CD4-positive, alpha-beta T cell treated with Interferon gamma for 1 hour (primary cell): ENCODE data around the gene ICA1.
"Not testable (repeated sequence)": the region's sequence is repeated elsewhere in the genome, so short reads cannot be mapped to it uniquely, and the experiment has no call there.

Experiments used
- DNase-seq: peaks from one replicate; pipeline ENCODE4 v3.0.0-alpha.2; 2020

Gene ICA1

DNA sequence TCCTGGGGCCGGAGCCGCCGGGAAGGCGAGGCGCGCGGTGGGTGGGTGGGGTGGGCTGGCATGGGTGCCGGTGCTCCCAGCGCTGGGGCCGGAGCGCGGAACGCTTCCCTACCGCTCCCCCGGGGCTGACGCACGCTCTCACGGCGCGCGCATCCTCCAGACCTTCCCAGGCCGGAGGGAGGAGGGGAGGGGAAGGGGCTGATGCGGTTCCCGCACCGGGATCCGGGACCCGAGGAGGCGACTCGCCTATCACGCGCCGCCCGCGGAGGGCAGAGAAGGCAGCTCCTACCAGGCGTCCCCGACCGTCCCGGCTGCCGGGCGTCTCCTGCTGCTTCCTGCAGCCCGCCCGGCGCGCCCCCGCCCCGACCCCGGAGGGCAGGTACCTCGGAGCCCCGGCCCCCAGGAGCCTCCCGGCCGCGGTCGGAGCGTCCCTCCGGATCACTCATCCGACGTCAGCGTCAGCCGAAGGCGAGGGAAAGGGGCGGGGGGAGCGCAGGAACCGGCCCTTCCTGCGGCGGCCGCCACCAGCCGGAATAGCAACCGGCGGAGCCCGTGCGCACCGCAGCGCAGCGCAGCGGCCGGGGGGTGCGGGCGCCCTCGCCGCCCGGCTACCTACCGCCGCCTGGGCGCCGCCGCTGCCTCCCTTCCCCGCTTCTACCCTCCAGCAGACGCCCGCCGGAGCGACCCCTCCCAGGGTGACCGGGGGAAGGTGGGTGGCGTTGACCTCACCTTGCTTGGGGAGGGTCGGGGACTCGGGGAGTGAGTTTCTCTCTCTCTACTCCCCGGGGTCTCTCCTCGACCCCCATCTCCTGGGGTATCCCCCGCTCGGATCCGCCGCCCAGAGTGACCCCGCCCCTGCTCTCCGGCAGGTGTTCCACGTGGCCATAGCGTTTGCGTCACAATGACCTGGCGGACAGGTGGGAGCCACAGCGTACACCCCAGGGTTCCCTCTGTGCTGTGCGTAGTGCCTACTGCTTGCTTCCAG, at the start of gene ICA1:
Gene ICA1, minus strand, starts transcription at position 457 of the 985 bp plus-strand sequence. CDS start 26,241 bp downstream, outside the sequence.
- no peak for DNase-seq

DNA sequence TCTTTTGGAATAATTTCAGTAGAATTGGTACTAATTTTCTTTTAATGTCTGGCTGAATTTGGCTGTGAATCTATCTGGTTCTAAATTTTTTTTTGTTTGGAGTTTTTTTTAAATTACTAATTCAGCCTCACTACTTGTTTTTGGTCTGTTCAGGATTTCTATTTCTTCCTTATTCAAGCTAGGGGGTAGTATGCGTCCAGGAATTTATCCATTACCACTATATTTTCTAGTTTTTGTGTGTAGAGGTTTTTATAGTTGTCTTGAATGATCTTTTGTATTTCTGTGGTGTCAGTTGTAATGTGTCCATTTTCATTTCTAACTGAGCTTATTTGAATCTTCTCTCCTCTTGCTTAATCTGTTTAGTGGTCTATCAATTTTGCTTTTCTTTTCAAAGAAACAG, 48.9 kb upstream of the ICA1 start:
- no peak for DNase-seq

DNA sequence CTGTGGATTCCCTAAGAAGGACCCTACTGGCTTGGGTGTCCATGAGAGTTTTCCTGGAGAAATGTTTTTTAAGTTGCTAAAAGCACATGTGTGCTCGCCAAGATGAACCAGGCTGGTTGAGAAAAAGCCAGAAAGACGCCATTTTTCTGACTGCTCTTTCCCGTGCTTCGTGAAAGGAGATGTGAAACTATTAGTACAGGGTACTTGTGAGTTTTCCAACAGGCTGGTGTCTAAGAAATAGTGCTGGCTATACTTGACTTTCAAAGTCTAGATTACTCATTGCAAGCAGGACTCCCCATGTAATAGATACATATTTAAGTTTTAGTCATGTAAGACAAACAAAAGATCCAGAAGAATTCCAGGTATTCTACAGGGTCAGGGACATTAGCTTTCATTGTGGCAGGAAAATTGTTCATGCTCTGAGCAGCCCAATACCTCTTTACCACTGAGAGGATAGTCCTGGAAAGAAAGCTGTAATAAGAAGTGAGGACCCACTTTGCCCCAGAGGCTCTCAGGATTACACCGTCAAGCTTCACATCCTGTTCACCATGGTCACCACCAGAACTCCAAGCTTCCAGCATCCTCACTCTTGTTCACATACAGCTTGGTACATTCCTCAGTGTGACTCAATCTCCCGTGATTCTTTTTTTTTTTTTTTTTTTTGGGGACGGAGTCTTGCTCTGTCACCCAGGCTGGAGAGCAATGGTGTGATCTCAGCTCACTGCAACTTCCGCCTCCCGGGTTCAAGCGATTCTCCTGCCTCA, 43.8 kb upstream of the ICA1 start:
- no peak for DNase-seq

DNA sequence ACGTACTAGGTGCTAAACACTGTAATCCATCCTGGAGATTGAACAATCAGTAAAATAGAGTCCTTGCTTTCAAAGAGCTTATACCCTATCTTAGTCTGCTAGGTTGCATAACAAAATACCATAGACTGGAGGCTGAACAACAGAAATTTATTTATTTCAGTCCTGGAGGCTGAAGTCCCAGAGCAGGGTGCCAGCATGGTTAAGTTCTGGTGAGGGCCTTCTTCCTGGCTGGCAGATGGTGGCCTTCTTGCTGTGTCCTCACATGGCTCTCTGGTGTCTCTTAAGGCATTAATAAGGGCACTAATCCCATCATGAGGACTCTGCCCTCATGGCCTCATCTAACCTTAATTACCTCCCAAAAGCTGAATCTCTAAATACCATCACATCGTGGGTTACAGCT, 43.1 kb upstream of the ICA1 start:
- DNase-seq, result no peak

DNA sequence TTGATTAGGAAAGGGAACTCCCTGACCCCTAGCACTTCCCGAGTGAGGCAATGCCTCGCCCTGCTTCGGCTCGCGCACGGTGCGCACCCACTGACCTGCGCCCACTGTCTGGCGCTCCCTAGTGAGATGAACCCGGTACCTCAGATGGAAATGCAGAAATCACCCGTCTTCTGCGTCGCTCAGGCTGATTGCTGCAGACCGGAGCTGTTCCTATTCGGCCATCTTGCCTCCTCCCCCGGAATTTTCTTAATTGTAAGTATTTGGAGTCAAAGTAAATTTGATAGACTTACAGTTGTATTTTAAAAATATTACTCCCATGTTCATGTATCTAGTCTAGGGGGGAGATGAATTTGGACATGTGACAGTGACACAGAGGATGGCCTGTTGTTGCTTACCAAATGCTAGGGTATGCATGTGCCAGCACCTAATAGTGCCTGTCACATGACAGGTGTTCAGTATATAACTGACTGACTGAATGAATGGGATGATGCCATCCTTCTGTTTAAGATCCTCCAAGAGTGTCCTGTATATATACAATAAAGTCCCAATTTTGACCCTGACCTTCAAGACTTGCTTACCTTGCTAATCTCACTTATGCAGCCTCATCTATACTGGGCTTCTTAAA, 42.0 kb upstream of the ICA1 start:
- no peak for DNase-seq

DNA sequence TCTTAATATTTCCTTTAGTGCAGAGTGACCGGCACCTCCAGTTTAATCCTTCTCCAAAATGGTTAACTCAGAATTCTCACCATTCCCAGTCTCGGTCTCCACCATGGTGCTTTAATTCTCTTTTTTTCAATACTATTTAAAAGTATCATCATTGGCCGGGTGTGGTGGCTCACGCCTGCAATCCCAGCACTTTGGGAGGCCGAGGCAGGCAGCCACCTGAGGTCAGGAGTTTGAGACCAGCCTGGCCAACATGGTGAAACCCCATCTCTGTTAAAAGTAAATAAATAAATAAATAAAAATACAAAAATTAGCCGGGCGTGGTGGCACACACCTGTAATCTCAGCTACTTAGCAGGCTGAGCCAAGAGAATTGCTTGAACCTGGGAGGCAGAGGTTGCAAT, 35.1 kb upstream of the ICA1 start:
- not testable (repeated sequence) for DNase-seq

DNA sequence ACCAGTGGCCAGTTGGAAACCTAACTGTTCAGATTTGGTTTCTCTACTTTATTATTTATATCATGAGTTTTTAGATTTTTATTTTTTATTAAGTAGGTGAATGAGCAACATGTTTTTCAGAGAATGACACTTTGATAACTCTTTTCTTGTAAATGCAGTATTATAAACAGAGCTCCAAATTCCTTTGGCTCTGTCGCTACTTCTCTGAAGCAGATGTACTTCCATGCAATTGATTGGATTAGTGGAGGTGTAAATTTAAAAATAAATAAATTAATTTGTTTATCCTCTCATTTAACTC, 34.3 kb upstream of the ICA1 start:
- DNase-seq, result no peak

DNA sequence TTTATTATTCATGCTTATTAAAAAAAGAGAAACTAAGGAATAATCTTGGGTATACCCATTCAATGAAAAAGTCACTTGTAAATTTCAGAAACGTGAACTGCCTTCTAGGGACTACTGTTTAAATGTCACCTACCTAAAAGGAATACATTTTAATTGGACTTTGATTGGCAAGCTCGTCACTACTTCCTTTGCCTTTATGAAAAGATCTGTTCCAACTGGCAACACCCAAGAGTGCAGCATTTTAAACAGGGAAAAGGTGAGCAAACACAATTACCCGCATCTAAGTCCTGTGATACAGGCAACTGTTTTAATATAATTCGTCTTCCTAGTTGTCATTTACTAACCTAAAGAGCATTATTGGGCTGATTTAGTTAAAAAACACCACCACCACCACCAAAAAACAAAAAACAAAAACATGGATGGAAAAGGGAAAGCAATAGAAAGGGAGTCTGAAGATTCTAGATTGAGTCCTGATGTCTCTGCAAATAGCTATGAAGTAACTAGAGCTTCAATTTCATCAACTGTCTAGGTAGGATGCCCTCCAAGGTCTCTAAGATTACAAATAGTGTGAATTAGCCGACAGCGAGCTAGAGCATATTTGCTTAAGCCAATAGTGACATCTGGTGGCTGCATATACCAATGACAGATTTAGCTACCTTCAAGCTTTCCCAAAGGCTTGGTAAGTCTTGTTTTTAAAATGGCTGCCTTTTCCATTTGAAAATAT, 33.8 kb upstream of the ICA1 start:
- DNase-seq, result peak; percentile 11

DNA sequence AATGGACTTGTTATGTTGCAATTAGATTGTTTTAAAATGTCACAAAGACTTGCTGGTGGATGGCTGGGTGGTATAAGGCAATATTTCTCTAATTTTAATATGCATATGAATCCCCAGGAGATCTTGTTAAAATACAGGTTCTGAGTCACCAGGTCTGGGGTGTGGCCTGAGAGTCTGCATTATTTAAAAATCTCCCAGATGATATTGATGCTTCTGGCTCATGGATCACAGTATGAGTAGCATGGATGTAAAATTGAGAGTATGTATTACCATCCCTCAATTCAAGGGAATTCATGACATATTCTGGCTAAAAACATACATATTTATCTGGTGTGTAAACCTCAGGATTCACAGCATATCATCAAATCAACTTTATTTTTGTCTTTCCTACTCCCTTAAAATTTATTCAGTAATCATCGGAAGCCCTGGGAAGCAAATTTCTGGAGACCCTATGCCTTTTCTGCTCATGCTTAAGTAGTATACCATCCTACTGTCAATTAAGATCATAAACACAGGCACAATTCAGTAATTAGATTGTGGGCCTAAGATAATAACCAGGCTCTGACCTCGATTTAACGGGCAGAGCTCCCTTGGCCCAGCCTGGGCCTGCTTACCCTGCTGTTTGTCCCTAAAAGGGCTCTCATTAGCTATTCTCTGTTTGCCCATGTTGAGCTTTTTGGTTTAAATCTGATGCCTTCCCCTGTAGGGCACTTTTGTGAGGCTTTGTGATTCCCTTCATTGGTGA, 29.6 kb upstream of the ICA1 start:
- DNase-seq, result no peak

DNA sequence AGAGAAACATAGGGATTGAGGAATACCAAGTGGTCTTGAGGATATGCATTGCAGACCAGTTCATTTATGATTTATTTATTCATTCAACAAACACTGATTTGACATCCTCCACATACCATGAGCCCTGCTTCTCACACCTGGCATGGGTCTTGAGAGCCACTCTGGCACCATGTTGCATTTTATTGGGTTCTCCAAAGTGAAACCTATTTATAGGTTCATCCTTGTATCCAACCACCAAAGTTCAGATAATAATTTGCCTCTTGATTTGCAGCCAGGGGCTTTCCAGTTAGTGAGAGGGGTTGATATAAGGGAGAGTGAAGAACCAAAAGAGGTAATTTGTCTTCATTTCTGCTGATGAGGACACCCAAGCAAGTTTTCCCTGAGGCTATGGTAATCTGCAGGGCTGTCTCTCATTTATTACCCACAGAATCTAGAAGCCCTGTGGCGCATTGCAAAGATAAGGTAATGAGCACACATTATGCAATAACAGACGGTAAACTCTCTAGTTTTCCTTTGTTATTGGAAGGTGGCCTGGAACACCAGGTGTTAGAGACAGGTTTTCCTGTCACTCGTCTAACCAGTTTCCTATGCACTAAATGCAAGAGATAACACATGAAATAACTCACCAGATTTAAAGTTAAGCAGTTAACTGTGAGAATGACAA, 28.8 kb upstream of the ICA1 start:
- no peak for DNase-seq

DNA sequence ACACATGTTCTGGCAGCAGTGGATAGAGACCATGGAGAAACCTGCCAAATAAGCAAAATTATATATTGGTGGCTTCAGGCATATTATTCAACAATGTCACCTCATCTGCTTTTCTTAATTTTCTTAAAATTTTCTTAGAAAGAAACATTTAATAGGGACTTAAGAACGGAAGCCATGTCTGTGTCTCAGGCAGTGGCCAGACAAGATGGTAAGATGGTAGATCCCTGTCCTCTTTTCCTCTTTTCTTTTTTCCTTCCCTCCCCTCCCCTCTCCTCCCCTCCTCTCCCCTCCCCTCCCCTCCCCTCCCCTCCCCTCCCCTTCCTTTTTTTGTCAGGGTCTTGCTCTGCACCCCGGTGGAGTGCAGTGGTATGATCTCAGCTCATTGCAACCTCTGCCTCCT, 24.2 kb upstream of the ICA1 start:
- no peak for DNase-seq

DNA sequence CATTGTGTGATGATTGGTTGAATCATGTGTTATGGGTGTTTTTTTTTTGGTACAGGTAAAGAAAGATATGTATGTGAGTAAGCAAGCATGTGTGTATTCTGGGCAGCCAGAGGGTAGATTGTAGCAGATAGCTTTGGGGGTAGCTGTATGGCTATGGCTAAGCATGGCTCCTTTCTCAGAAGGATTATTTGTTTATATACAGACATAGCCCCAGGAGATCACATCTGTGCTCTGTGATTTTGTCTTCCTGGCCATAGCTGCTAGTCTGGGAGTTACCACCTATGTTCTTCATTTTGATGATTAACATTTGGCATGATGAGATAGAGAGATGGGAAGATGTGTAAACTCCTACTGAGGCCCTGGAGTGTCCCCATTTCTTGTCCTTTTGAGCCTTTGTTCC, 23.2 kb upstream of the ICA1 start:
- no peak for DNase-seq

DNA sequence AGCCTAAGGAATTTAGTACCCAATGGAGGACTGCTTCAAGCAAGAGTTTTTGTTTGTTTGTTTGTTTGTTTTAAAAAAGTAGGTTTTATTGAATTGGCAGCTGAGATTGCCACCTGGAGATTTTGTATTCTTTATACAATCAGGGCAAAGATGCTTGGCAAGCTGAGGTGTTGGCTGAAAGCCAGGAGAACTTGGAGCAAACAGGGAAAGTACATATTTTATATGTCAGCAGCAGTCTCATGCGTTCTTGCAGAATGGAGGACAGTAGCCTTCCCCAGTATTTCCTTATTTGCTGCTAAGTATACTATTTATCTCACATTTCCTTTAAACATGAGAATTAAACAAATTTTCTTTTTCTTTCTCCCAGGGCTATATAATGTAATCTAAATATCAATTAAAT, 22.6 kb upstream of the ICA1 start:
- no peak for DNase-seq

DNA sequence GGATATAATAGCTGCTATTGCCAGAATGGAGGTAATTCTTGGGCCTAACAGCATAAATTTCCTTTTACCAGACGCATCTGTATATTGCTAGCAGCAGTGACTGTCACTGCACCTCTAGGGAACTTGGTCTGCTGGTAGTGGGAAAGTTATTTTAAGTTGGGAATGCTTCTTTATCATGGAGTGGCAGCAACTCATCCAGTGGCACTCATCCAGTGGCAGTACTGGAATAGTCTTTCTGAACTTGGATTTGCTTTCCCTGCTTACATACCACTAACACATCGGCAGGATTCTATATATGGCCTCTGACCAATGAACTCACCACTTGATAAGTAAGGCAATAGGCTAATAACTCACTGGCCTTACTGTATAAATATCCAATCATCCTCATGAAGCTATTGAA, 22.0 kb upstream of the ICA1 start:
- DNase-seq, result no peak

DNA sequence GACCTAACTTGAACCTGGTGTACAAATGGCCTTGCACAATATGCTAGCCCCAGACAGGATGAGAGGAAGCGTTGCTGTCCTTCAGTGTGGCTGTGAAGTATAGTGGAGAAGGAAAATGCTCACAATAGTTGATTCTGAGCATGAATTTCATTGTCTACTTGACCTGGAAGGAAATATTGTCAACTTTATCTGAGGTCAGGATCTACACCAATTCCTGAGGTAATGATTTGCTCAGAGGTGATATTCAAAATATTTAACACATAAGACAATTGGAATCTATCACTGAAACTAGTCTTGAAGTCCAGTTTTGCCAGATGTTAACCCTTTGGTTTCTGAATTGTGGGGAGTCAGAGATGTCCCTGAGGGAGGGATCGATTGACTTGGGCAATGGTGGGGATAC, 20.9 kb upstream of the ICA1 start:
- DNase-seq, result no peak

DNA sequence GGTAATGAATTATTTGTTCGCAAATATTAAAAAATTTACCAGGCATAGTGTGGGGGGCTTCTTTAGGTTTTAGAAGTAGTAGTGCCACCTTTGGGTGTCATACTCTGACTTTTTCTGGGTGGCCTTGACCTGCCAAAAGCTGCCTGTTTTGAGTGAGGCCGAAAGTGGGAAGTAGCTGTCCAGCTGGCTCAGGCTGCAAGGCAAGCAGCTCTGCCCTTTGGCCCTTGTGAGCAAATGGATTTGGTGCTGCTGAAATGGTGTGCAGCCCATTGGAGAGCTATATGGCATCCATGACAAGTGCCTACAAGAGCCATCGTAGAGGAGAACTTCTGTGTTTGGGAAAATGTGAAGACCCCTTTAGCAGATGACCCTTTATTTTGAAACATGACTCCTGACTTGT, 20.2 kb upstream of the ICA1 start:
- DNase-seq, result no peak

DNA sequence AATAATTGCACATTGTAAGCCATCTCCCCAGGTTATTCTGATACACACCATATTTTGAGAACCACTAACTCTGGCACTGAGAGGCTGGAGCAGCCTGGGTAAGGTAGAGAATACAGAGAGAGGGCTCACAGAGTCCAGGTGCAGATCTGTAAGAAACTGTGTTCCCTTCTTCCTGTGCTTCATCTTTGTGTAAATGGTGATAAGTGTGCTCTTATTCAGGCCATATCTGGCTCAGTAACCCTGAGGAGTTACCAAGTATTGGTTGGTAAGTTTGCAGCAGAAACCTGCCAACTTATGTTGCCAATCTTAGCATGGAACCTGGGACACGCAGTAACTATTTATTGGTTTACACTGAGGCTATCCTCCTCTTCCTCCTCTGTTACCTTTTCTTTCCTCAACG, 16.2 kb upstream of the ICA1 start:
- DNase-seq, result no peak

DNA sequence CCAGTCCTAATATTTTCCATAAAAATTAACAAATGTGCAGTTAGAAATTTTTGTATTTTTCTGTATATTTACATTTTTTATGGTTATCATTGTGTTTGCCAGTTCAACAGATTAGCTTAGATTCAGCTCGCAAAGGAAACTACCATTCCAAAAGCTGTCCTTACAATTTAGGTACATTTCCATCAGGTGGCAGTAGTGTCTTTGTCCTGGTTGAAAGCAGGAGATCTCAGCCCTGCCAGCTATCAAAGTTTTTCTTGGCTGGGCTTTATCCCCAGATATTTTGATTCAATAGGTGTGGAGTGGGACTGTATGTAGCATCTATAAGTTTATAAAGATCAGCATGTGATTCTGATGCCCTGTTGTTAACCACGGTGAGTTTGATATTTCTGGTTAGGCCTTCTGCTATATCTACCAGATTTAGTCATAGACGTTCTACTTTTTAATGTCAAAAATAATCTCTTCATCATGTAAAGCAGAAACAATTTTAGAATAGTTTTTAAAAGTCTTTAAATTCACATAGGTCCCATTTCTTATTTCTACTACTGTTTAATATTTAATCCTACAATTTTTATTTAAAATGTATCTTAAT, 15.5 kb upstream of the ICA1 start:
- no peak for DNase-seq

DNA sequence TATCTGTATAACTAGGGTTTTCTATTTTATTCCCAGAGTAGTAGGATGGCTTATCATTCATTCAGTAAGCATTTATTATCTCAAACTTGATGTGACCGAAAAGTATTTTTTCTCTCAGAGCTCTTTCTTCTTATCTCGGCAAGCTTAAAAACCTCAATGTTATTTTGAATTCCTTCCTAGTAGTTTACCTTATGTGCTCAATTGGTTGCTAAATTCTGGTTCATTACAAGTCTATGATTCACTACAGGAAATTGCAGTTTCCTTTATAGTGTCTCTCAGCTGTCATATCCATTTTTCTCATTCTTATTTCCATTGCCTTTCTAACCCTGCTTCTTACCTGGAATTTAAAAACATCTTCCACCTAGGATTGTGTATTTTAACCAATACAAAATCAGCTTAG, 12.6 kb upstream of the ICA1 start:
- no peak for DNase-seq

DNA sequence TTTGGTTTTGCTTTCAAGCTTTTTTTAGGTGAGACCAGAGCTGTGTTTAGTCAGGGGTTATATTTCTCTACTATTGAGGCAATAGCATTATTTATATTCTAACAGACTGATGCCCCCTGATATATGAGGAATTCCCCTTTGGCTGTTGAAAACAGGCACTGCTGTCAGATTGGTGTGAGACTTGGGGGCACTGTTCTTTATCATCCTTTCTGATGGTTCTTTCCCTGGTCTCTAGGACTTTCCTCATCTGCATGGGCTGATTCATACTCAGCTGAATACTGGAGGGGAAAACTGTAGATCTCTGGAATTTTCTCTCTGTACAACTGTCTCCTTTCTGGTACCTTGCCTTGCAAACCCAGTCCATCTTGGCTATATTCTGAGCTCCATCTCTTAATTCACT, 10.0 kb upstream of the ICA1 start:
- DNase-seq, result no peak

DNA sequence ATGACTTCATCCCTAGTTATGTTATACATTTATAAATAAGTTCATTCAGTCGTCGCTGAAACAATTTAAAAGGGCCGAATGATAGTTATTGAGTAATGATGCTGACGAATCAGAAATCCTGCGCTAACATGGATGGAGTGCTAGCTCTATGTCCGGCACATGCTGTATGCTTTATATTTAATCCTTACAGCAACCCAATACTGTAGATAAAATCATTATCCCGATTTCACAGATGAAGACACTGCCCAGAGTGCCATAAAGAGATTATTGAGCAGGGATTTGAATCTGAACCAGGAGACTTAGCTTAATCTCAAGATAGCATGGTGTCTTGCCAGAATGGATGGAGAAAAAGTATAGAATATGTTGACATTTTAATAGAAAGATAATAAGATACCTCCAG, 1.1 kb upstream of the ICA1 start:
- DNase-seq, result no peak
